Common myeloid progenitor, CD34-positive (primary cell): ENCODE data around the gene CADM1.

Source experiments
- CTCF ChIA-PET: fragments of 350-600 bp; sonication (Branson Sonifier 250); formaldehyde crosslinking; loops from one replicate; lab custom pipeline; 2021; ENCODE audit warnings: antibody characterized with exemption; lab: Charles Lee
- POLR2A ChIA-PET: fragments of 350-600 bp; sonication (Branson Sonifier 250); formaldehyde crosslinking; loops from one replicate; lab custom pipeline; 2021; ENCODE audit warnings: antibody characterized with exemption; lab: Charles Lee
- DNase-seq, 3 donors: peaks; one replicate each; pipeline versions ENCODE4 v3.0.0 to v3.0.0-alpha.2; 2013
- H3K27ac ChIP-seq, 2 experiments: 1 replicate in 1 of 2; 2 replicates in 1 of 2; pipeline ENCODE4 v1.7.0; 2013; ENCODE audit warnings: inconsistent platforms in 2 of 2, low read length in 2 of 2, mild to moderate bottlenecking in 2 of 2, low read depth in 1 of 2, moderate library complexity in 1 of 2; ENCODE audit not compliant: severe bottlenecking in 2 of 2, insufficient read depth in 1 of 2, poor library complexity in 1 of 2
- H3K27me3 ChIP-seq, 5 experiments: replicated peaks in 2 of 5; 1 replicate in 3 of 5; 2 replicates in 2 of 5; pipeline versions ENCODE4 v1.6.1 to v1.7.0; 2013; ENCODE audit warnings: low read length in 4 of 5, mild to moderate bottlenecking in 2 of 5, moderate library complexity in 2 of 5, inconsistent platforms in 1 of 5; ENCODE audit not compliant: insufficient read depth in 5 of 5, control insufficient read depth in 4 of 5
- H3K36me3 ChIP-seq, 4 experiments: 1 replicate in 2 of 4; 2 replicates in 2 of 4; pipeline versions ENCODE4 v1.6.1 to v1.7.0; 2013; ENCODE audit warnings: low read length in 3 of 4, control low read depth in 1 of 4, mild to moderate bottlenecking in 1 of 4; ENCODE audit not compliant: control insufficient read depth in 4 of 4, insufficient read depth in 4 of 4
- H3K4me1 ChIP-seq, 4 experiments: 1 replicate in 3 of 4; 2 replicates in 1 of 4; pipeline versions ENCODE4 v1.6.1 to v1.7.1; 2013; ENCODE audit warnings: low read length in 3 of 4, mild to moderate bottlenecking in 3 of 4, control low read depth in 1 of 4, inconsistent platforms in 1 of 4, moderate library complexity in 1 of 4; ENCODE audit not compliant: control insufficient read depth in 4 of 4, insufficient read depth in 4 of 4; ENCODE audit errors: control extremely low read depth in 1 of 4
- H3K4me3 ChIP-seq, 7 experiments: 1 replicate in 4 of 7; 2 replicates in 3 of 7; pipeline versions ENCODE4 v1.5.1 to v1.7.0; 2013; ENCODE audit warnings: mild to moderate bottlenecking in 7 of 7, low read length in 6 of 7, moderate library complexity in 6 of 7, inconsistent platforms in 2 of 7, low read depth in 2 of 7, control low read depth in 1 of 7; ENCODE audit not compliant: insufficient read depth in 4 of 7, control insufficient read depth in 1 of 7; ENCODE audit errors: extremely low read depth in 1 of 7
- H3K9me3 ChIP-seq, 5 experiments: 1 replicate in 4 of 5; 2 replicates in 1 of 5; pipeline versions ENCODE4 v1.6.1 to v1.7.1; 2013; ENCODE audit warnings: low read length in 4 of 5, mild to moderate bottlenecking in 2 of 5, inconsistent platforms in 1 of 5, low read depth in 1 of 5, moderate library complexity in 1 of 5; ENCODE audit not compliant: control insufficient read depth in 4 of 5, insufficient read depth in 2 of 5; ENCODE audit errors: control extremely low read depth in 1 of 5
- WGBS: methylation state at CpG from one replicate; pipeline ENCODE4 v1.1.5; 2013; ENCODE audit not compliant: insufficient coverage; 5-methylcytosine and 5-hydroxymethylcytosine counted together

CADM1 gene

DNA sequence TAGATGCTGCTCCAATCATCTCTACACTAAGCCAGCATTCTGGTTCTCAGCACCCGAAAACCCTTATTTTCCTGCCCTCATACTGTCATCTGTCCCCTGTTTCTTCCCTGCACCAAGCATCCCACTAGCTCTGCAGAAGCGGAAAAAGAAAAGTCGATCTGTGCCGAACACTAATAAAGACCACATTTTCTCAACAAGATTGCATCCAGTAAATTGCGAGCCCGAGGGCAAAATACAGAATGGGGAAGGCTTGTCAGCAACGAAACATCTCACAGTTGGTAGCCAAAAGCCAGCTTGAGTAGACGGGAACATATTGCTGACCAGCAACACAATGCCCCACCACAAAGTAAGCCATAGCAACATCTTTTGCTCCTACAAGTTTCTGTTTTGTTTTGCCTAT is 227.4 kb downstream of the CADM1 start:
- Histone ChIP-seq H3K4me3 (no peak overlapping the region), H3K36me3 (no peaks in the 10 kb centered on the region), H3K9me3 (no peaks in the 10 kb centered on the region), H3K27me3 (no peaks in the 10 kb centered on the region), H3K27ac (no peak overlapping the region), H3K4me1 (no peaks in the 10 kb centered on the region)
- no peak for DNase-seq
- 95% methylated on average over 7 of the region's 8 CpGs for WGBS
- ChIA-PET POLR2A (no interaction called here), CTCF (no interaction called here)

DNA sequence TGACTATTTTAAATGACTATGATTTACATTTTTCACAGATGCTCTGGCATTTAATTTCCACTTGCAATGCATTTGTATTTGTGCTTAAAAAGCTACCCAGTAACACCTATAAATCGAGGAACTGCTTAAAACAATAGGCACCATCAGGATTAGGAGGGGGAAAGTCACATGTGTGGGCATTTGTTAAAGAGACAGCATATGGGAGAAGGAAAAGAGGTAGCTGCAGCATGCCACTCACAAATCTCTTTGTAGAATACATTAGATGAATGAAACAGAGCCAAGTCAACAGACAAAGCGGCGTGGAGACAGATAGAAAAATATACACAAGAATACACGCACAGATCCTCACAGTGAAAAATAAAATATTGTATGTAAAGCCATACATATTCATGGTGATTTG is 228.0 kb downstream of the CADM1 start:
- no peaks in the 10 kb centered on the region for H3K36me3 ChIP-seq
- ChIA-PET CTCF (interaction anchor here (0.7 to 1.0 kb wide), 2 partner anchors 9 to 15 kb away, joined by 3 read pairs; no protein-coding TSS in a partner anchor), POLR2A (no interaction called here)
- H3K4me1 ChIP-seq = no peaks in the 10 kb centered on the region
- H3K4me3 ChIP-seq = no peak overlapping the region
- H3K9me3 ChIP-seq = no peaks in the 10 kb centered on the region
- WGBS = no CpG with 5 or more reads among the region's 4 CpGs
- no peaks in the 10 kb centered on the region for H3K27me3 ChIP-seq
- H3K27ac ChIP-seq = no peak overlapping the region
- no peak for DNase-seq

DNA sequence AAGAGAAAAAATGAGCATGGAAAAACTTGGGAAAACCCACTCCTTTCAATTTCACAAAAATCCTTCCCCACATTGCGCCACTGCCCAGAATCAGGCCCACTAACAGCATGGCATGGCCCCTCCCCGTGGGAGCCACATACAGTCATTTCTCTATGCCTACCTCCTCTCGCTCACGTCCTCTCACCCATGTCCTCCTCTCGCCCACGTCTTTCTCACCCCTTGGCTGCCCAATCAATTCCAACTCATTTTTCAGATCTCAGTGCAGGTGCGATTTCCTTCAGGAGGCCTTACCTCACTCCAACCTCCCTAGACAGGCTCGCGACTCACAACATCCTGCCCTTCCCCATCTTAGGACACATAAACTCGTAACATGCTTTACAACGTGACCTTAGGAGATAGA is 229.2 kb downstream of the CADM1 start:
- H3K27me3 ChIP-seq = no peaks in the 10 kb centered on the region
- no peaks in the 10 kb centered on the region for H3K4me1 ChIP-seq
- WGBS = 100% methylated on average over 7 of the region's 11 CpGs
- ChIA-PET POLR2A (no interaction called here), CTCF (no interaction called here)
- H3K9me3 ChIP-seq = no peaks in the 10 kb centered on the region
- H3K4me3 ChIP-seq = no peak overlapping the region
- no peaks in the 10 kb centered on the region for H3K36me3 ChIP-seq
- H3K27ac ChIP-seq = no peak overlapping the region
- no peak for DNase-seq

DNA sequence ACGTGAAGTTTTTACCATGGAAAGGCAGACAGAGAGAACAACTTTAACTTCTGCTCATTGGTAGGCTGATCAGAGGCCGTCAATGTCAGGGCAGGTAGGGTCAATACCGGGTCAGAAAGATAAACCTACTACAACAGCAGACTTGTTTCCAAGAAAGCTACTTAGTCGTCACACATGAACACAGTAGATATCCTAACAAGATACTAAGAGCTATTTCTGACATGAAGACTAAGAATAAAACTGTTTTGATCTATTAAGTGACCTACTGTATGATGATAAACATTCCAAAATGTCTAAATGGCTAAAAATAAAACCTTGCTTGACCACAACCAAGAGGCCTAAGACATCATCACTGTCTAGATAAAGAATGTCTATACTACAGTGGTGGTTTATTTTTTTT is 231.3 kb downstream of the CADM1 start:
- CTCF ChIA-PET = no interaction called here

DNA sequence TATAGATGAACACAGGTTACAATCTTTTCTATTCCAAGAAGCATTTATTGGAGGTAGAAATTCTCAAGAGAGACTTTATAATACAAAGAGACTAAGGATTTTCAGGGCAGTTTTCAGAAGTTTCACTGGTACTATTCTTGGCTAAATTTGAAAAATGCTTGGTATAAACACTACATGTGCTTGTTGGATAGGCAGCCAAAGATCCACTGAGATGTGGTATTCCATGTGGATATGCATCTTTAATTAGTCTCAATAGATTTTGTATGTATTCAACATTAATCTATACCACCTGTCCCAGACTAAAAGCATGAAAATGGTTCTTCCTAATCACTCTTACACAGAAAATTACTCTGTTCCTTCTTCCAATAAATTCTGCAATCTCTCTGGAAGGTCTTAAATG is 232.6 kb downstream of the CADM1 start:
- no peak for DNase-seq
- H3K27me3 ChIP-seq = no peaks in the 10 kb centered on the region
- ChIA-PET CTCF (no interaction called here), POLR2A (no interaction called here)
- H3K4me1 ChIP-seq = no peaks in the 10 kb centered on the region
- no peak overlapping the region for H3K4me3 ChIP-seq
- no peaks in the 10 kb centered on the region for H3K9me3 ChIP-seq
- no peaks in the 10 kb centered on the region for H3K36me3 ChIP-seq
- no peak overlapping the region for H3K27ac ChIP-seq

More for the DNA sequence above, 231.3 kb downstream of the CADM1 start:
- Histone ChIP-seq H3K27me3 (no peaks in the 10 kb centered on the region), H3K9me3 (no peaks in the 10 kb centered on the region), H3K36me3 (no peaks in the 10 kb centered on the region), H3K4me1 (no peaks in the 10 kb centered on the region), H3K27ac (no peak overlapping the region), H3K4me3 (no peak overlapping the region)
- DNase-seq = no peak
- 90% methylated on average over 2 of the region's 4 CpGs for WGBS
- POLR2A ChIA-PET = no interaction called here

DNA sequence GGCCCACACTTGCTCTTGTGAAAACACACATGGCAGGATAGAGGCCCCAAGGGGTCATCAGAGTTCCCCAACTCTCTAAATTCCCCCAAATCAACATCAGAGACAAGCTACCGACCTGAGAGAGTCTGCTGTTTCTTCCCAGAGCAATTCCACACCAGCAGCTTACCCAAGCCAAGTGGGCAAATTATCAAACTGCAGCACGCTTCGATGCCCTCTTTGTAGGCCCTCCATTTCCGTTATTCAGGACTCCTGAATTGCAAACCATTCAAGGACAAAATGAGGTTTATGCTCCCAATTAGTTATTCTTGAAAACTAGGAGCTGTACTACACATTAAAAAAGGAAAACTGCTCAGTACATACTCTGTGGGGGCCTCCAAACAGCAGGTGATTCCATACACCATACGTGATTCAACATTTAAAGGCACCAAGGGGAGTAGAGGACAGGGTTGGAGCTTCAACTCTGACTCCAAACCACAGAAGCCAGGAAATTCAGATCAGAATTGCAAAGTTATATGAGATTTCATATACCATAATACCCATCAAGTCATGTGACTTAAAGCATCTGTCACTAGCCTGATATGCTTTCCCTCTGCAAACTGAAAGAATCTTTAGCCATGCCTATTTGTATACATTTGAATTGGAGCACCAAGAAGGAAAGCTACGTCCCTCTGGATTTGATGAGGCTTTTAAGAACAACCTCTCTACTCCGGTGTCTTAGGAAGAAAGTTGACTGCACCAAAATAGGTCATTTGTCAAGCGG is 234.8 kb downstream of the CADM1 start:
- CTCF ChIA-PET = no interaction called here

DNA sequence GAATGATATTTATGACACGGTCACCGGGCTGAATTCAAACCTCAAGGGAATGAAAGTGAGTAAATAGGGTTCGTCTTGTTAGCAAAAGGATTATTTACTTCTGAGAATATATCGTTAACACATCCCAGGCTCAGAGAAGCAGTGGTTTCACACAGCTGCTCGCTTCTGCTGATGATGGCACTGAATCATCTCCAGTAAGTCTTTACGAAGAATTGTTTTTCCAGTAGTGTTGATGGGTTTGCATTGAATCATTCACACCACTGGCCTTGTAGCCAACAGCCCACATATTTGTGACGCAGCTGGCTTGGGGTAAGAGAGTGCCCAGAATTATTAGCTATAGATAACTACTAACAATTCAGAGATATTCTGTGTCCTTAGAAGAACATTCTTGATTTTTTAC is 236.3 kb downstream of the CADM1 start:
- no peak overlapping the region for H3K27ac ChIP-seq
- peaks cover 0 to 2% (median 0%) of the 10 kb centered on the region in 5 experiments for H3K27me3 ChIP-seq
- no peak overlapping the region for H3K4me3 ChIP-seq
- no peaks in the 10 kb centered on the region for H3K36me3 ChIP-seq
- no peaks in the 10 kb centered on the region for H3K9me3 ChIP-seq
- no peak for DNase-seq
- no peaks in the 10 kb centered on the region for H3K4me1 ChIP-seq
- 92% methylated on average over 5 of the region's 7 CpGs for WGBS
- CTCF ChIA-PET = no interaction called here
- POLR2A ChIA-PET = no interaction called here

More for the DNA sequence above, 234.8 kb downstream of the CADM1 start:
- Histone ChIP-seq H3K4me1 (no peaks in the 10 kb centered on the region), H3K27me3 (peaks cover 0 to 2% (median 0%) of the 10 kb centered on the region in 5 experiments), H3K27ac (no peak overlapping the region), H3K36me3 (no peaks in the 10 kb centered on the region), H3K9me3 (no peaks in the 10 kb centered on the region), H3K4me3 (no peak overlapping the region)
- POLR2A ChIA-PET = no interaction called here
- no peak for DNase-seq
- 98% methylated on average over 8 of the region's 8 CpGs for WGBS
